AG10803 (cell line): ENCODE results near the gene ATP4A.
A peak's percentile ranks its signal among the peaks of the same experiment; 100 is the strongest.

Source experiments
- DNase-seq: peaks from one replicate; pipeline ENCODE4 v3.0.0; 2010; ENCODE audit warnings: low read depth
- H3K4me3 ChIP-seq: 2 replicates; pipeline ENCODE4 v1.5.1; 2011; ENCODE audit warnings: mild to moderate bottlenecking, low read length, control low read depth
- TF ChIP-seq, protein P1 (sequence below): conservative IDR thresholded peaks from 2 replicates; pipeline ENCODE4 v1.5.1; 2011; ENCODE audit warnings: mild to moderate bottlenecking, low read length, control low read depth, inconsistent platforms

ATP4A gene

DNA sequence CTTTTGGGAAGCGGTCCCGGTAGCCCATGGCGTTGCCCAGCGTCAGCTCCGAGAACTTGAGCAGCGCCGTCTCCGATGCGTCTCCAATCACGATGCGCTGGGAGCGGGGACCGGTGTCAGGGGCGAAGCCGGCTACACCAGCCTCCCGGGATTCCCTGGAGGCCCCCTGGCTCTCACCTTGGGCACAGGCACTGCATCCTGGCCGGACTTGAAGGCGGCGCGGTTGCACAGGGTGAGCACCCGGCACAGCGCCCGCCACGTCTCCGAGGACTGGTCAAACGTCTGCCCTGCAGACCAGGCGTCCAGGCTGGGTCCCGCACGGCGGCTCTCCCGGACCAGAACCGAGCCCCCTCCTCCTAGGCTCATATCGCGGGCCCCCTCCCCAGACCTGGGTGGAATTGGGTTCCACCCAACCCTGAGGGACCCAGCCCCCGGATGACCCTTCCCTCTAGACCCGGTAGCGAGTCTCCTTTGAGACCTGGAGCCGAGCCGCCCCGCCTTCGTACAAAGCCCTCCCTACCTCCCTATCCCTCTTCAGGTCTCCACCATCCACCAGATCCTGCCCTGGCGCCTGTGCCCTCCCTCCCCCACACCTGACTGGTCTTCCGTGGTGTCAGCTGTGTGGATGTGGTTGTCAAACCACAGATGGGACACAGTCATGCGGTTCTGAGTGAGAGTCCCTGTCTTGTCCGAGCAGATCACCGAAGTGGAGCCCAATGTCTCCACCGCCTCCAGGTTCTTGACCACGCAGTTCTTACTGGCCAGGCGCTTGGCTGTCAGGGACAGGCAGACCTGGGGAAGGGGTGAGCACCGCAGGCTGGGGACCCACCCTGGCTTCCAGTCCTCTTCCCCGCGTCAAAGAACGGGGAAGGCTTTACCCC is 4.8 kb downstream of the ATP4A start:
- TF ChIP-seq, protein P1, sequence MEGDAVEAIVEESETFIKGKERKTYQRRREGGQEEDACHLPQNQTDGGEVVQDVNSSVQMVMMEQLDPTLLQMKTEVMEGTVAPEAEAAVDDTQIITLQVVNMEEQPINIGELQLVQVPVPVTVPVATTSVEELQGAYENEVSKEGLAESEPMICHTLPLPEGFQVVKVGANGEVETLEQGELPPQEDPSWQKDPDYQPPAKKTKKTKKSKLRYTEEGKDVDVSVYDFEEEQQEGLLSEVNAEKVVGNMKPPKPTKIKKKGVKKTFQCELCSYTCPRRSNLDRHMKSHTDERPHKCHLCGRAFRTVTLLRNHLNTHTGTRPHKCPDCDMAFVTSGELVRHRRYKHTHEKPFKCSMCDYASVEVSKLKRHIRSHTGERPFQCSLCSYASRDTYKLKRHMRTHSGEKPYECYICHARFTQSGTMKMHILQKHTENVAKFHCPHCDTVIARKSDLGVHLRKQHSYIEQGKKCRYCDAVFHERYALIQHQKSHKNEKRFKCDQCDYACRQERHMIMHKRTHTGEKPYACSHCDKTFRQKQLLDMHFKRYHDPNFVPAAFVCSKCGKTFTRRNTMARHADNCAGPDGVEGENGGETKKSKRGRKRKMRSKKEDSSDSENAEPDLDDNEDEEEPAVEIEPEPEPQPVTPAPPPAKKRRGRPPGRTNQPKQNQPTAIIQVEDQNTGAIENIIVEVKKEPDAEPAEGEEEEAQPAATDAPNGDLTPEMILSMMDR = no peak
- H3K4me3 ChIP-seq = no peak overlapping the region
- no peak for DNase-seq

DNA sequence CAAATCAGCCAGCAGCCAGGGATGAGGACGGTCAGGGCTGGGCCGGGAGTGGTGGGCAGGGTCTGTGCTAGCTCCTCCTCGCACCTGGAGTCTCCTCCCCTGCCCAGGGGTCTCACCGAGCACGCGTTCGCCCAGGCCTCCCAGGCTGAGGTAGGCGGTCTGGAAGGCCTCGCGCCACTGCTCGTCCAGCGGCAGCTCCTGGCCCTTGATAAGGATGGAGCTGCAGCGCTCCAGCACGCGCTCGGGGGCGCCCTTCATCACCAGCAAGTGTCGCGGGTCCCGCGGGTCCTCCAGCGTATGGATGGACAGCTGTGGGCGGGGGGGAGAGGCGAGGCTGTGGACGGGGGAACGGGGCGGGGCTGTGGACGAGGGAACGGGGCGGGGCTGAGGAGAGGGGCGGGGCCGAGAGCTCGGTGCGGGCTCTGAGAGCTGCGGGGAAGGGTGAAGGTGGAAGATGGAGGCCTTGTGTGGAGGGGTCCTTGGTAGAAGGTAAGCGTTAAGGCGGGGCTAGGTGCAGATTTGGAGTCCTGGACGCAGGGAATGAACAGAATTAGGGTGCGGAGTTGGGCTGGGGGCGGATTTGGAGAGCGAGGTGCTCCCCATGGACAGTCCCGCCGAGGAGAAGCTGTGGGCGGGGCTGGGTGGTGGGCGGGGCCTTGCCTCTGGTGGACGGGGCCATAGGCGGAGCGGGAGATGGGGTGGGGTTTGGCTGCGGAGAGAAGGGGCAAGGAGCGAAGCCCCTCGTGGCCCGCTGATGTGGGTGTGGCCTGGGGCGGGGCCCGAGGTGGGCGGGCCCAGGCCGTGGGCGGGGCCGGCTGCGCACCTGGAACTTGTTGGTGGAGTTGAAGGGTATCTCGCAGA is 5.7 kb downstream of the ATP4A start:
- peak; percentile 12 for DNase-seq
- TF ChIP-seq, protein P1 = no peak
- H3K4me3 ChIP-seq = peak overlapping the region; percentile 45

DNA sequence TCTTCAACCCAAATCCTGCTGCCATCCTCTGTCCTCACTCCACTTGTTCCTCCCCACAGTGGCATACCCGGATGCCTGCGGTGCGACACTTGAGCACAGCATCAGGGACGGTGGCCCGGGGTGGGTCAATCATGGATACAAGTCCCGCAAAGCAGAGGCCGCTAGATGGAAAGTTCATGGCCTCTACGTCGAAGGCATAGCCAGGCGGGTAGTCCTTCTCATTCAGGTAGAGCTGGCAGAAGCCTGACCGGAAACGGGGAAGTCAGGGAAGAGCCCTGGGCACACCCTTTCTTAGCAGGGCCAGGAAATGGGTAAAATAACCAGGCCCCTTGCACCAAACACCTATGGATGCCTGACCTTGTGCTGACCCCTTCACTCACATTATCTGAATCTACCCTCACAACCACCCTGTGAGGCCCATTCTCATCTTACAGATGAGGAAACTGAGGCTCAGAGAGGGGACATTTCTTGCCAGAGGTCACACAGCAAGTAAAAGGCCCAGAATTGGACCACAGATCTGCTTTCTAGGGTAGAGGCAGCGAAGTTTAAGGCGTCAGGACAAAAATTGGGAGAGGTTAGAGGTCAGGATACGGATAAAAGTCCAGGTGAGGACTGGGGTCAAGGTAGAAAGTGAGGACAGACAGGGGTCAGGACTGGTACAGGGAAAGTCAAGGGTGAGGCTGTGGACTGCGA is 6.5 kb downstream of the ATP4A start:
- no peak overlapping the region for H3K4me3 ChIP-seq
- no peak for DNase-seq
- TF ChIP-seq, protein P1 = no peak

DNA sequence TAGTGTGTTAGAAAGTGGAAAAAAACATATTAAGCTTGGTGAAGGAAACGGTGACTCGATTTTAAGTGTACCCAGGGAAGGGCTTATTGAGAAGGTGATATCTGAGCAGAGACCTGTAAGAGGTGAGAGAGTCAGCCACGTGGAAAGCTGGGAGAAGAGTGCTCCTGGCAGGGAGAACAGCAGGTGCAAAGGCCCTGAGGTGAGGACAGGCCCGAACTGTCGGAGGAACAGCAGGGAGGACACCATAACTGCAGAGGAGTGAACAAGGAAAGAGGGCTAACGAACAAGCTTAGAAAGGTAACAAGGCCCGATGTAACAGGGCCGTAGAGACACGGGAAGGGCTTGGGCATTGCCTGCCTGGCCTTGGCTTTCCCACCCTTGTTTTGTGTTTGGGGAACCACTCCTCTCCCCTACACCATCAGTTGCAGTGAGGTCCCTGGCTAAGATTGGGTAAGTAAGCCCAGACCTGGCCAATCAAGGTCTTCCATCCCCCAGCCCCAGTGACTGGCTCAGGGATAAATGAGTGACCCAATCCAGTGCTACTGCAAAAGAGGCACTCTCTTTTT is 7.3 kb downstream of the ATP4A start:
- DNase-seq = no peak
- no peak overlapping the region for H3K4me3 ChIP-seq
- TF ChIP-seq, protein P1 = no peak

DNA sequence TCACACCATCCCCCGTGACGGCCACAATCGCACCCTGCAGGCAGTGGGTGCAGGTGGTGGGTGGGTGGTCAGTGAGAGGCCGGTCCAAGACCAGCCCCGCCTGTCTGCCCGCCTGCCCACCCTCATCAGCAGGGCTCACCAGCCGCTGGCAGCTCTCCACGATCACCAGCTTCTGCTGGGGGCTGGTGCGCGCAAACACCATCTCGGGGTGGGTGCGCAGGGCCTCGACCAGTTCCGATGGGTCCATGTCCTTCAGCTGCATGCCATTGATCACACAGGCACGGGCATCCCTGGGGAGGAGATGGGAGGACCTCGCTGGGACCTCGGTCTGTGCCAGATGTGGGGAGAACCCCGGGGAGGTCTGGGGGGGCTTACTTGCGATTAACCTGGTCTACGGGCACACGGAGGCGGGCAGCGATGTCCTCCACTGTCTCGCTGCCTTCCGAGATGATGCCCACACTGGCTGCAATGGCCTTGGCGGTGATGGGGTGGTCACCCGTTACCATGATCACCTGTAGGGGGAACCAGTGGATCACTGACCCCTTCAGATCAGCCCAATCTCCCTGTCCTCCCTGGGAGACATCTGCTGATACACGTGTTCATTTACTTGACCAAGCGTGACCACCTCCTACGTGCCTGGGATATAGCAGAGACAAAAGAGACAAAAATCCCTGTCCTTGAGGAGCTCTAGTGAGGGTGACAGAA is 8.0 kb downstream of the ATP4A start:
- peak; percentile 30 for DNase-seq
- no peak overlapping the region for H3K4me3 ChIP-seq
- TF ChIP-seq, protein P1 = peak; percentile 45

DNA sequence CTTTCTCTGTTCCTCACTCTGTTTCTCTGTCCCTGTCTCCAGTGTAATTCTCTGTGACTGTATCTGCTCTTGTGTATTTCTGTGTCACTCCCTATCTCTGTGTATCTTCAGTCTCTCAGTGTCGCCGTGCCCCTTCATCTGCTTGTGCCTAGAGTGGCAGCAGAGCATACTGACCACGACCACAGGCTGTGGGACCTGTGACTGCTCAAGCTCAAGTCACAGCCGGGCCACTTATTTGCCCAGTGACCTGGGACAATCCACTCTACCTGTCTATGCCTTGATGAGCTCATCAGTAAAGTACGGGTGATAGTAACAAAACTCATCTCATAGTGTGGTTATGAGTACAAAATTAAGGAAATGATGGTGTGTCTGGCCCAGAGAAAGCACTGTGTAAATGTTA is 9.4 kb downstream of the ATP4A start:
- TF ChIP-seq, protein P1 = no peak
- DNase-seq = no peak
- H3K4me3 ChIP-seq = no peak overlapping the region
